ENCODE results near the gene GLI2. TPM values are rescaled to one million over a fixed set of nuclear protein-coding genes. Genes with fewer than 3 reads are reported as not detected.

GLI2 gene
- total and polyA plus RNA-seq, 2 of the 8 experiments (the other 6 are each of a cell fraction or from before 2014, with no cell fraction given) = 18.4 to 46.9 TPM

DNA sequence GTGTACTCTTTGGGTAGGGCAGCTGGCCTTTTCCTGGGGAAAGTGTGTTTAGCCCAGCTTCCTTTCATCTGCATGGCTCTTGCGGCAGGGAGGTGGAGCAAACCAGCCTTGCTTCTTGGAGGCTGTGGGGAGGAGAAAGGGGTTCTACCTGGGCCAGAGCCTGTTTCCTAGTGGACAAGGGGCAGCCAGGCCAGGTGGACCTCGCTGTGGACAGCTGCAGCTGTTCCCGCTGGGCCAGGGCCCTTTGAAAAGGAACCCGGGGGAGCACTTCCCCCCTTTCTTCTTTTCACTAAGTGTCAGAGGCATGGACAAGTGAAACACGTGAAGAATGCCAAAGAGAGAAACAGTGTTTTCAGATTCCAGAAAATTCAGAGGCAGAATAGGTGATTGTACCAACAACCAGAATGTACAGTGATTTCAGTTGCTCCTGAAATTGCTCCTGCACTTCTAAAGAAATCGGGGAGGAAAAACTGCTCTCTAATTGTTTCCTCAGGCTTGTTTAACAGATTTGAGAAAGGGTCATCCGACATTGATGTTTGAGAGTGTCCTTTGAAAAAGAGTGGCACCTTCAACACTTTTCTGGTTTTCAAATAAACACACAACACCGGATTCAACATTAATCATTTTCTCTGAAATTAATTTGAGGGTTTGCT, 3.9 kb downstream of the GLI2 start (continued):
- no peak for TF ChIP-seq EP300 (IDR thresholded peaks at IDR 0.05; ENCODE audit: borderline replicate concordance in 1 of 2, low read depth in 2 of 2, low read length in 2 of 2)
- TF ChIP-seq TEAD4 (IDR thresholded peaks at IDR 0.05; ENCODE audit: low read depth, low read length) = 0 out of 2 replicates have a peak, but pooled peaks have one; percentile 18
- no peak for TF ChIP-seq NANOG (IDR thresholded peaks at IDR 0.05; ENCODE audit: insufficient read depth, low read depth, low read length, poor library complexity, severe bottlenecking)
- no peak for TF ChIP-seq JUND (IDR thresholded peaks at IDR 0.05; ENCODE audit: low read length)
- 0 out of 2 replicates have a peak, but pooled peaks have one; percentile 36 for TF ChIP-seq TCF12 (IDR thresholded peaks at IDR 0.05; ENCODE audit: low read depth, low read length)
- TF ChIP-seq SIN3A (conservative IDR thresholded peaks at IDR 0.05 in 1 of 2, IDR thresholded peaks at IDR 0.05 in 1 of 2; ENCODE audit: low read depth in 1 of 2, low read length in 2 of 2) = peak; percentile 54 to 79; a peak in 2 of 4 replicates
- TF ChIP-seq CTCF (IDR thresholded peaks at IDR 0.05; ENCODE audit: control extremely low read depth in 1 of 3, insufficient read depth in 1 of 3, low read depth in 1 of 3, low read length in 3 of 3) = no peak
- peak in 1 of 2 experiments; percentile 86; a peak in 1 of 4 replicates for TF ChIP-seq HDAC2 (IDR thresholded peaks at IDR 0.05; ENCODE audit: borderline replicate concordance in 1 of 2, low read depth in 2 of 2, low read length in 2 of 2)
- no peak for TF ChIP-seq GABPA (IDR thresholded peaks at IDR 0.05; ENCODE audit: borderline replicate concordance, insufficient read depth, low read length)

Measured in H1 (cell line).